BJ (cell line): Measurements from ENCODE around the gene PEX10. TPM values are rescaled to one million over a fixed set of nuclear protein-coding genes. Genes with fewer than 3 reads are reported as not detected.

ENCODE experiments used
- CTCF ChIA-PET: fragments of 350-600 bp; formaldehyde crosslinking; extraction: SDS; loops from one replicate; lab custom pipeline; 2021; ENCODE audit warnings: antibody characterized with exemption, inconsistent platforms; lab: Yijun Ruan, JAX
- POLR2A ChIA-PET: fragments of 300-600 bp; sonication (Branson Sonifier 250); formaldehyde crosslinking; extraction: SDS; loops from one replicate; lab custom pipeline; 2021; ENCODE audit warnings: antibody characterized with exemption; lab: Charles Lee
- DNase-seq: peaks from one replicate; pipeline ENCODE4 v3.0.0-alpha.2; 2011; ENCODE audit warnings: low read depth
- H3K27me3 ChIP-seq: 2 replicates; pipeline ENCODE4 v1.6.0; 2011; ENCODE audit warnings: low read length; ENCODE audit not compliant: control insufficient read depth, insufficient read depth
- H3K36me3 ChIP-seq: 2 replicates; pipeline ENCODE4 v1.5.1; 2011; ENCODE audit warnings: low read length; ENCODE audit not compliant: control insufficient read depth, insufficient read depth
- H3K4me3 ChIP-seq: 2 replicates; pipeline ENCODE4 v1.5.1; 2011; ENCODE audit warnings: low read depth, mild to moderate bottlenecking, control low read depth, low read length
- polyA plus RNA-seq: library from polyadenylated mRNA; depleted of rRNA; stranded (reverse); fragments of >200 nt; gene quantifications from 2 replicates; pipeline ENCODE4 v1.2.3, GENCODE V29; 2011
- TF ChIP-seq, protein P1 (sequence below): IDR thresholded peaks from 2 replicates; pipeline ENCODE4 v1.5.1; 2011; ENCODE audit warnings: low read depth, mild to moderate bottlenecking, control low read depth, inconsistent platforms, low read length, moderate library complexity; ENCODE audit not compliant: insufficient read depth

The PEX10 gene
- polyA plus RNA-seq, 1 experiment: 23.6 TPM

DNA sequence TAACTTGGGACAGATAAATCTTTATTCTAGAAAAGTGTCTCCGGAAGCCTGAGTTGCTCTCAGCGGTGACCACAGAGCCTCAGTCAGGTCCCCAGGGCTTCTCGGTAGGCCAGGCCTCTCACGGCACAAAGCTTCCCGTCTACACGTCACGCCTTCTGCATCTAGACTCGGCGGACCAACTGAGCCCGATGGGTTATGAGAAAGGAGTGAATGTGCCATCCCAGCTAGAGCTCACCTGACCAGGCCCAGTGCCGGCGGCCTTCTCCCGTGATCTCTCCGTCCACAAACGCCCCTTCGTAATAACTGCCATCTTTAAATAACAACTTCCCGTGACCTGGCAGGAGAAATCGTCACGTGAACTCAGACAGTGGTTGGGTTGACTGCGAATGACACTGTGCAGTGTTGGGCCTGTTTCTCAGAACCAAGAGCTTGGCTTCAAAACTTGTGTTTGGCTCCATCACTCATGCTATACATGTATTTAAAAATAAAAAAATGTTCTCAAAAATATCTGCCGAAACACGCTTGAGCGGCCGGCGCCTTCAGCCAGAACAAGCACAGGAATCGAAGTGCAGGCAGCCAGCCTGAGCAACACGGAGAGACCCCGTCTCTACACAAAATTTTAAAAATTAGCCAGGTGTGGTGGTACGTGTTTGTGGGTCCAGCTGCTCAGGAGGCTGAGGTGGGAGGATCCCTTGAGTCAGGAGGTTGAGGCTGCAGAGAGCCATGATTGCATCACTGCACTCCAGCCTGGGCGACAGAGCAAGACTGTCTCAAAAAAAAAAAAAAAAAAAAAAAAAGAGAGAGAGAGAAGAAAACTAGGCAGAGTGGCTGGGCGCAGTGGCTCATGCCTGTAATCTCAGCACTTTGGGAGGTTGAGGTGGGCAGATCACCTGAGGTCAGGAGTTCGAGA is 24.1 kb downstream of the PEX10 start:
- ChIA-PET CTCF (interaction anchor here (4.4 kb wide), 1 partner anchor 193 kb away, joined by 31 read pairs; the partner anchor contains the start of gene FAAP20), POLR2A (no interaction called here)
- H3K4me3 ChIP-seq: no peak overlapping the region
- H3K36me3 ChIP-seq: peaks cover 4% of the 10 kb centered on the region
- no peak for DNase-seq
- TF ChIP-seq, protein P1, sequence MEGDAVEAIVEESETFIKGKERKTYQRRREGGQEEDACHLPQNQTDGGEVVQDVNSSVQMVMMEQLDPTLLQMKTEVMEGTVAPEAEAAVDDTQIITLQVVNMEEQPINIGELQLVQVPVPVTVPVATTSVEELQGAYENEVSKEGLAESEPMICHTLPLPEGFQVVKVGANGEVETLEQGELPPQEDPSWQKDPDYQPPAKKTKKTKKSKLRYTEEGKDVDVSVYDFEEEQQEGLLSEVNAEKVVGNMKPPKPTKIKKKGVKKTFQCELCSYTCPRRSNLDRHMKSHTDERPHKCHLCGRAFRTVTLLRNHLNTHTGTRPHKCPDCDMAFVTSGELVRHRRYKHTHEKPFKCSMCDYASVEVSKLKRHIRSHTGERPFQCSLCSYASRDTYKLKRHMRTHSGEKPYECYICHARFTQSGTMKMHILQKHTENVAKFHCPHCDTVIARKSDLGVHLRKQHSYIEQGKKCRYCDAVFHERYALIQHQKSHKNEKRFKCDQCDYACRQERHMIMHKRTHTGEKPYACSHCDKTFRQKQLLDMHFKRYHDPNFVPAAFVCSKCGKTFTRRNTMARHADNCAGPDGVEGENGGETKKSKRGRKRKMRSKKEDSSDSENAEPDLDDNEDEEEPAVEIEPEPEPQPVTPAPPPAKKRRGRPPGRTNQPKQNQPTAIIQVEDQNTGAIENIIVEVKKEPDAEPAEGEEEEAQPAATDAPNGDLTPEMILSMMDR: no peak
- H3K27me3 ChIP-seq: no peaks in the 10 kb centered on the region

DNA sequence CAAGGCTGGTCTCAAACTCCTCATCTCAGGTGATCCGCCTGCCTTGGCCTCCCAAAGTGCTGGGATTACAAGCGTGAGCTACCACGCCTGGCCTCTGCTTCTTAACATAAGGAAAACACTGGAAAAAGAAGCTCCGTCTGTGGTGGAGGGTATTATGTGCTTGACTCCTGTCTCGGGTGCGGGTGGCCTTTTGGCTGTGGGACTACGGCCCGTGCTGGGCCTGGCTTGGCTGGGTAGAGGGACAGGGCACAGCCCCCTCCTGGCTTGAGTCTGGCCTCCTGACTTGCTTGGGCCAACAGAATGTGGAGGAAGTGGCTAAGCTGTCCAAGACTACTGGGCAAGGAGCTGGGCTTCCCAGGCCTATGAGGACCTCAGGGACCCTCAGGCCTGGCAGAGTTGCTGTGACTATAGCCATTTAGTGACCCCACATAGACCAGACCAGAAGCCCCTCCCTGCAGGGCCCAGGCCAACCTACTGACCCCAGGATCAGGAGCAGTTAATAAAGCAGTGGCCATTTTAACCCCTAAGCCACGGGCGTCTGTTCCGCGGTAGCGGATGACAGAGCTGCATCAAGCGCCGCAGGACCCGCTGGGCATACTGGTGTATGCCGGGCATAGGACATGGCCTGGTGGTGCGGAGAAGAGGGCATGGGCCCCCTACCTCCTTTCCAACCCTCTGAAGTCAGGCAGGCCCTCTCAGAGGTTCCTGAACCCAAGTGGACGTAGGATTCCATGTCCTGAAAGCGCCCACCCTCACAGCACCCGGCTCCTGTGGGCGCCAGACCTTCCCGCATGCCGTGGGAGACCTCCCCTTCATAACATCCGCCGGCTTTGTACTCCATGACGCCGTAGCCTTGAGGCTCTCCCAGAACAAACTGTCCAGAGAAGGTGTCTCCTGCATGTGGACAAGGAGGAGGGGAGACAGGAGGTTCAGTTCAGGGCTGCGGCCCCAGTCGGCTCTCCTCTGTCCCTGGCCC is 25.4 kb downstream of the PEX10 start:
- no peak for DNase-seq
- no peaks in the 10 kb centered on the region for H3K27me3 ChIP-seq
- H3K36me3 ChIP-seq: peaks cover 4% of the 10 kb centered on the region
- no peak overlapping the region for H3K4me3 ChIP-seq
- POLR2A ChIA-PET: no interaction called here
- TF ChIP-seq, protein P1: no peak
- CTCF ChIA-PET: interaction anchor here (0.6 to 4.4 kb wide), 2 partner anchors 192 to 1442 kb away, joined by 3 to 31 read pairs; partner anchors contain the start of gene FAAP20

DNA sequence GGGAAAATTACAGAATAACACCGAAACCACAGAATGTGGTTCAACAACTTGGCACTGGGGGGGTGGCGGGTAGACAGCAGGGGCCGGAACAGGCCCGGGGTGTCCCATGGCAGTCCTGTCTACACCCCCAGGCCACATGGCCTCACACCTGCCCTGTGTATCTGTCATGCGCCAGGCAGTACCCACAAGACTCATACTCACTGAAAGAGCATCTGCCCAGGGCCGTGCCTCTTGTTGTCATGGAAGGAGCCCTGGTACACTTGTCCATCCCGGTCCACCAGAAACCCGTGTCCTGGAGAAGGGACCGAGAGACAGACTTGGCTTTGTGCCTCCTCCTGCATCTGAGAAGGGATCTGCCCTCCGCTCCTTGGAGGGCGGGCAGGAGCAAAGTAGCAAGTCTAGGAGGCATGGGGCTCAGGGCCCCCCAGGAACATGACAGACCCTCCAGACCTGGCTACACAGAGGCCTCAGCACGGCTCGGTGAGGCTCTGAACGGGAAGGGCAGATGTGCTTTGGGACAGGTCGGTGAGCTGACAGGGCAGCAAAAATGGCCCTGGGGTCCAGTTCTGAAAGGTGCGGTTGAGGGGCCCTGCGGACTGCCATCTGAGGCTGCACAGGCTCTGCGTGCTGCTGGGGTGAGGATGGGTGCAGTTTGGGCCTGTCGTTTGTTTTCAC is 26.6 kb downstream of the PEX10 start:
- ChIA-PET CTCF (interaction anchor here (0.6 to 11.7 kb wide), 3 partner anchors 191 to 1444 kb away, joined by 3 to 328 read pairs (median 31); partner anchors contain the start of gene FAAP20), POLR2A (no interaction called here)
- DNase-seq: no peak

DNA sequence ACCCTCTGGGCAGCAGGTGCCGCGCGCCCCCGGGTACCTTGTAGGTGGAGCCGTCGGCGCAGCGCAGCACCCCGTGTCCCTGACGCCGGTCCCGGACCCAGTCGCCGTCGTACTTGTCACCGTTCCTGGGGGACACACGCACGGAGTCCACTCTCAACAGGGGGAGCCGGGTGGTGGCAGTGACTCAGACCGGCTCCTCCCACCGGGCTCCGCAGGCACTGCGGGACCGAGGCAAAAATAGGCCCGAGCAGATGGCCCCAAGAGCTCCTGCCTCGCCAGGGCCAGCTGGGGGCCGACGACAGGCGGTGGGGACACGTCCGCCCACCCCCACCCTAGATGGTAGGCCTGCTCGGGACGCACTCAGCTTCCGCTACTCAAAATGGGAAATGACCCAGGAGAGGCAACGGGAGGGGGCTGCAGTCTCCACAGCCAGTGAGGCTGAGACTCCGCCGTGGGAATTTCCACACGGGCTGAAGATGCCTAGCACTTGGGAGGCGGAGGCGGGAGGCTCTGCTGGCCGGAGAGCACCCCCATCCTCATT is 27.4 kb downstream of the PEX10 start:
- Histone ChIP-seq H3K27me3 (no peaks in the 10 kb centered on the region), H3K4me3 (no peak overlapping the region), H3K36me3 (peaks cover 4% of the 10 kb centered on the region)
- POLR2A ChIA-PET: no interaction called here
- TF ChIP-seq, protein P1: no peak
- CTCF ChIA-PET: interaction anchor here (5.0 to 11.7 kb wide), 2 partner anchors 71 to 191 kb away, joined by 45 to 328 read pairs; partner anchors contain the start of gene FAAP20
- DNase-seq: no peak

More for the DNA sequence above, 26.6 kb downstream of the PEX10 start:
- peaks cover 4% of the 10 kb centered on the region for H3K36me3 ChIP-seq
- H3K27me3 ChIP-seq: no peaks in the 10 kb centered on the region
- no peak overlapping the region for H3K4me3 ChIP-seq
- TF ChIP-seq, protein P1: no peak
